Kasumi-1 (cell line): ENCODE data around the gene ACER1.
"Not testable (repeated sequence)": the region's sequence is repeated elsewhere in the genome, so short reads cannot be mapped to it uniquely, and the experiment has no call there.

ENCODE experiments used
- DNase-seq, 2 experiments: peaks; one replicate each; lab custom pipeline; 2025; lab: John Stamatoyannopoulos, UW

The ACER1 gene, protein sequence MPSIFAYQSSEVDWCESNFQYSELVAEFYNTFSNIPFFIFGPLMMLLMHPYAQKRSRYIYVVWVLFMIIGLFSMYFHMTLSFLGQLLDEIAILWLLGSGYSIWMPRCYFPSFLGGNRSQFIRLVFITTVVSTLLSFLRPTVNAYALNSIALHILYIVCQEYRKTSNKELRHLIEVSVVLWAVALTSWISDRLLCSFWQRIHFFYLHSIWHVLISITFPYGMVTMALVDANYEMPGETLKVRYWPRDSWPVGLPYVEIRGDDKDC

DNA sequence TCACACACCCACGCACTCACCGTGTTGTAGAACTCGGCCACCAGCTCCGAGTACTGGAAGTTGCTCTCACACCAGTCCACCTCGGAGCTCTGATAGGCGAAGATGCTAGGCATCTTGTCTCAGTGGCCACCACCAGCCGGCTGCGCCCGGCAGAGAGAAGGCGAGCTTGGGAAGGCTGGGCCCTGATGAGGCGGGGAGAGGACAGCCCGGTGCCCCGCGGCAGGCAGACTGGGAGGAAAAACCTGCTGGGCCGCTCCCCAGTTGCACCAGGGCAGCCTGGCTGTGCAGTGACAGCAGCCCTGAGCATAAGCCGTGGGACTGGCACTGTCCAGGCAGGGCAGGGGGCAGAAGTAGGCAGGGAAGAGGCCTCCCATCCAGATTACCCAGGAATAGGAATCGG, at the start of gene ACER1:
Gene ACER1 (minus strand): TSS at position 174 of the 400 bp plus-strand sequence. CDS start 61 bp downstream, at position 113.
- no peak for DNase-seq

DNA sequence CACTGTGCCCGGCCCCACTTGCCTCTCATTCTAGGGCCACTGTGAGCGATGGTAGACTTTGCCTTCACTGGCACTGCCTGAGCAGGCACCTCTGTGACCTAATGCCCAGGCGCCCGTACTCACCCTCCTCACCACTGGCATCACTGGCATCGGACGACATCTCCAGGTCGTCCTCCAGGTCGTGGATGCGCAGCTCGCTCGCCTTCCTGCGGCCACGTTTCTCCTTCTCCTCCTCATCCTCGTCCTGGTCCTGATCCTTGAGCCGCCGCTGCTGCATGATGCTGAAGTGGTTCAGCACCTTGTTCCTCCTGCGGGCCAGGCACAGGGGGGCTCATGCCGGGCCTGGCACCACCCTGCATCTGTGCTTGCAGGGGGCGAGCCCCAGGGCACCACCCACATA, 49.8 kb upstream of the ACER1 start:
- DNase-seq, result no peak

DNA sequence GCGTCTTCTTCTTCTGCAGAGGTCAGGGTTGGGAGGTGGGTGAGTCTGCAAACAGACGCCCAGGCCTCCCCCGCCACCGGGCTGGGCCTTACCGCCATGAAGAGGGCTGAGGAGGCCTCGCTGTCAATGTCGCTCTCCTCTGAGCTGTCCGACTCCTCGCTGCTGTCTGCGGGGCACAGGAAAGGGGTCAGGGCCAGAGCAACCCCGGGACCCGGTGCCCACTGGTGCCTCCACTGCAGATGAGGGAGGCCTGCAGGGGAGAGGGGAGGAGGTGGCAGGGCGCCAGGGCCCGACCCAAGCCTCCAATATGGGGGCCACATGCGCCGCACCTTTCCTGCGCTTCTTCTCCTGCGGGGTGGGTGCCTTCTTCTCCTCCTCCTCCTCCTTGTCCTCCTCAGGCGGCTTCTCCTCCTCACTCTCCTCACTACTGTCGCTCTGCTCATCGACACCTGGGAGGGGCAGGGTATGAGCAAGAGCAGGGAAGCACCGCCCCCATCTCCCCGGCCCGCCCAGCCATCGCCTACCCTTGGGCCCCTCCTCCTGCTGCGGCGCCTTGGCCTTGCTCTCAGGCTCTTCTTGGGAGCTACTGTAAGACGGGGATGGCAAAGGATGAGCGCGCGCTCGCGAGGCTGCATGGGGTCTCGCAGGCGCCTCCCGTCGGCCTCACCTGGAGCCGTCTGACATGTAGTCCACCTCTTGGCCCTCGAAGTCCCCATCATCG, 47.8 kb upstream of the ACER1 start:
- DNase-seq, result no peak

DNA sequence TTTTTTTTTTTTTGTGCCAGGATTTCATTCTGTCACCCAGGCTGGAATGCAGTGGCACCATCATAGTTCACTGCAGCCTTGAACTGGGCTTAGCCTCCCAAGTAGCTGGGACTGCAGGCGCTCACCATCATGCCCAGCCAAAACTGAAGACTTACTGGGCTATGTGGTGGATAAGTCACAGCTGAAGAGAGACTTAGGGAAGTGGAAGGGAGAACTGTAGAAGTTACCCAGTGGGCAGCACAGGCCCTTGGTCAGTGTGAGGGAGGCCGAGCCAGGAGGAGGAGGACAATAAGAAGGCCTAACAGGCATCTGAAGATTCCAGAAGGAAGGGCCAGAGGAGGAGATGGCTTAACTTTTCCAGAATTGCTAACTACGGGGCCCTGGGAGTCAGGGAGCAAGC, 46.3 kb upstream of the ACER1 start:
- DNase-seq, result no peak

DNA sequence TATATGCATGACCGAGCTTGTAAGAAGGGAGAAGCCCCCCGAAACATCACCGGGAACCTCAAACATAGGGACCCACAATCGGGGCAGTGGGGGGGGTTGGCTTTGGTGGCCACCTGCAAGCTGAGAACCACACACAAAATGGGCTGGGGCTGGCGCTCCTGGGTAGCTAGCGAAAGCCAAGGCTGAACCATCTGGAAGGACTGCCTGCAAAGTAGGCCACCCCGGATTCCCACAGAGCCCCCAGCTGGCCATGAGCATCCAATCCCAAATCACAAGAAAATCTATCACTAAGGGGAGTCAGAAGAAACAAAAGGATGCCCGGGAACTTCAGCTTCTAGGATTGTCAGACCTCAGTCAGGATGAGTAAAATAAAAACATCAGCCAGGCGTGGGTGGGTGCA, 45.1 kb upstream of the ACER1 start:
- DNase-seq, result no peak

DNA sequence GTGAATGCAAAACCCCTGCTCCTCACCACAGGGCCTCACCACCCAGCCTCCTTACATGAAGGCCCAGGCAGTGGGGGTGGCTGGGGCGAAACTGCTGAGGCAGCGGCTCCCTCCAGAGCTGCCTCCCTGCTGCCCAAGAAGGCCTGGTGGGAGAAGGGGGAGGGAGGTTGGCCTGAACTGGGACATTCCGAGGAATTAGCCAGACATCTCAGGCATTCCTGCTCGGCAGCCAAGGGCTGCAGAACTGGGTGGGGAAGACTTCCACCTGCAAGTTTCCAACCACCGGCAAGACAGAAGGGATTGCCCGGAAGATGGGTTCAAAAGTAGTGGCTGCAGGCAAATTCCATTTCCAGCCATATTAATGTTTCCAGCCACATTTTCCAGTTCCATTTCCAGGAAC, 44.6 kb upstream of the ACER1 start:
- no peak for DNase-seq

DNA sequence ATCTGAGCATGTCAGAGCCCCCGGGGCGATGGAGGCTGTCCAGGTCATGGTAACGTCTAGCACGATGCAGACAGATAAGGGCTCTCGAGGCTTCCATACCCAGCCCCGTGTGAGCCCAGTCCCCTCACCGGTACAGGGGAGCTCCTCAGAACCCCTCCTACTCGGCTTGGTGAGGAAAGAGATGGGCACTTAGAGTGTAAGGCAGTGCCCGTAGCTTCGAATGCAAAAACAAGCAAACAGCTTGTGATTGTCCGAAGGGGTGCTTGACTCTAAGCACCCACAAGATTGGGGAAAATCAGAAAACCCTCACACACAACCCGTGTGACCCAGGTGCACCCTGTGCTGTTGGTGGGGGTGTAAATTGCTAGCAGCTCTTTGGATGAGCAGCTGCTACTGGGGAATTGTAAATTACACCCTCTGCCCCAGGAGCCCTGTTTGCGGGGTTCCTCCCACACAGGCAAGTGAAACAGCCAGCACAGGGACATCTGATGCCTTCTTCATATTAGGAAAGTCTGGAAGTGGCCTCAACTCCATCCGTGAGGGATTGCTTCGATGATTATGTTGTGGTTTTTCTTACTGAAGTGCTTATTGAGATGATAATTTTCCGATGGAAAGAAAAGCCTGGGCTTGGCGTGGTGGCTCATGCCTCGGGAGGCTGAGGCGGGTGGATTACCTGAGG, 43.2 kb upstream of the ACER1 start:
- no peak for DNase-seq

DNA sequence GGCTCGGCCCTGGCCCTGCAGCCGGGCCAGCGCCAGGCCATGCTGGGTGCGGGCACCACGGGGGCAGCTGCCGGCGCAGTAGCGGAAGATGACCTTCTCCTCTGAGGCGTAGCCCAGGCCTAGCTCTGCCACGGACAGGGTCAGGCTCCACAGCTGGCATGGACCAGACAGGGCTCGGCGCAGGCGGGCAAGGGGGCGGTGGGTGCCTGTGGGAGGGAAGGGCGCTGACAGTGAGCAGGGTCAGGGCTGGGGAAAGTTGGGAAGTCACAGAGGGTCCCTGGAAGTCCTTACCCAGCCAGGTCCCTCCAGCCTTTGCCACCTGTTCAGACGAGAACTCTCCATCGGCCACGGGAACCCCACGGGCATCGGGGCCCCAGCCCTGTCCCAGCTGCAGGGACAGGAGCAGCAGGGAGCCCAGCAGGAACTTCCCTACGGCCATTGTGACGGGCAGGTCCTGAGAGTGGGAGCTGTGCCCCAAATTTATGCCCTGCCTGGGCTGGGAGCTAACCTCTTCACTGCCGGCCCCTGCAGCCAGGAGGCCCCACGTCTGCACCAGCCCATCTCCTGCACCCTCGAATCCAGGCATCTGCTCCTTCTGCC, 42.1 kb upstream of the ACER1 start, which contains the start of gene PSPN:
Gene PSPN (minus strand): TSS at position 523 of the 600 bp plus-strand sequence. CDS start 84 bp downstream, at position 439.
- no peak for DNase-seq

DNA sequence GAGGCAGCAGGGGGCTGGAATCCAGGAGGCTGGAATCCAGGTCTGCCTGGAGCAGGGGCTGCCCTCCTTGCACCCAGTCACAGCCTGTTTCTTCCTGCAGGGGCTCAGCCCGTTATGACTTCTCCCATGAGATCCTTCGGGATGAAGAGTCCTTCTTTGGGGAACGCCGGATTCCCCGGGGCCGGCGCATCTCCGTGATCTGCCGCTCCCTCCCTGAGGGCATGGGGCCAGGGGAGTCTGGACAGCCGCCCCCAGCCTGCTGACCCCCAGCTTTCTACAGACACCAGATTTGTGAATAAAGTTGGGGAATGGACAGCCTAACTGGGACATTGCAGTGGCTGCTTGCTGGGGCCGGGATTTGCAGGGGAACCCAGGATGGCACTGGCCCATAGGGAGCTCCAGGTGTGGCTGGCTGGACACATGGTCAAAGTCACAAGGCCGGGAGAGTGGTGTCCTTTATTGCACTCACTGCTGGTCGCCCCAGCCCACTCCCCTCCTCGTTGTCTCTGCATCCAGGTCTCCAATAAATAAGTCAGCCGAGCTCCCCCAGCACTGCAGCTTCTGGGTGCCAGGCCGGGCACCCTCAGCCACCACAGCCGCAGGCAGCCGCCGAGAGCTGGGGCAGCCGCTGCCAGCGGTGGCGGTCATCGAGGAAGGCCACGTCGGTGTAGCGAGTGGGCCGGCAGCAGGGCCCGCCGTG, 41.4 kb upstream of the ACER1 start:
- DNase-seq, result no peak

DNA sequence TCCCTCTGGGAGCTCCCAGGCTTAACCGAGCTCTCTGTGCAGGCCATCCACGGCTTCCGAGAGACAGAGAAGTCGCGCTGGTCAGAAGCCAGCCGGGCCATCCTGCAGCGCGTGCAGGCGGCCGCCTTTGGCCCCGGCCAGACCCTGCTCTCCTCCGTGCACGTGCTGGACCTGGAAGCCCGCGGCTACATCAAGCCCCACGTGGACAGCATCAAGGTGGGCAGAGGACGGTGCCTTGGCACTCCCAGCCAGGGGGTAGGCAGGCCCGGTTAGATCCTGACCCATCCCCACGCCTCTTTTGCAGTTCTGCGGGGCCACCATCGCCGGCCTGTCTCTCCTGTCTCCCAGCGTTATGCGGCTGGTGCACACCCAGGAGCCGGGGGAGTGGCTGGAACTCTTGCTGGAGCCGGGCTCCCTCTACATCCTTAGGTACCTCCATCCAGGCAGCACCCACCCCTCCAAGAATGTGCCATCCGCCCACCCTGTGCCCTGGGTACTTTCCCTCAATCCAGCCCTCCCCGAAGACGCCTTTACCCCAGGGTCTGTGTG, 40.8 kb upstream of the ACER1 start:
- DNase-seq, result no peak

DNA sequence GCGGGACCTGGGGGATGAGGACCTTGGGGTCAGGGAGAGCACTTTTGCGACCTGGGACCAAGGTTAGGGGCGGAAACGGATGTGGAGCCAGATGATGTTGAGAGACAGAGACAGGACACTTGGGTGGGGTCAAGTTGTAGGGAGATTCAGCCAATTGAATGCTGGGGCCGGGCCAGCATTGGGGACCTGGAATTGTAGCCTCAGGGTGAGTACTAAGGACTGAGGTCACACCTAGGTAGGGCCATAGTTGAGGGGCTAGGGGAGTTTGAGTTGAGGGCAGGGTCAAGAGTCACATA, 40.3 kb upstream of the ACER1 start:
- peak in 1 of 2 experiments; percentile 35 for DNase-seq

DNA sequence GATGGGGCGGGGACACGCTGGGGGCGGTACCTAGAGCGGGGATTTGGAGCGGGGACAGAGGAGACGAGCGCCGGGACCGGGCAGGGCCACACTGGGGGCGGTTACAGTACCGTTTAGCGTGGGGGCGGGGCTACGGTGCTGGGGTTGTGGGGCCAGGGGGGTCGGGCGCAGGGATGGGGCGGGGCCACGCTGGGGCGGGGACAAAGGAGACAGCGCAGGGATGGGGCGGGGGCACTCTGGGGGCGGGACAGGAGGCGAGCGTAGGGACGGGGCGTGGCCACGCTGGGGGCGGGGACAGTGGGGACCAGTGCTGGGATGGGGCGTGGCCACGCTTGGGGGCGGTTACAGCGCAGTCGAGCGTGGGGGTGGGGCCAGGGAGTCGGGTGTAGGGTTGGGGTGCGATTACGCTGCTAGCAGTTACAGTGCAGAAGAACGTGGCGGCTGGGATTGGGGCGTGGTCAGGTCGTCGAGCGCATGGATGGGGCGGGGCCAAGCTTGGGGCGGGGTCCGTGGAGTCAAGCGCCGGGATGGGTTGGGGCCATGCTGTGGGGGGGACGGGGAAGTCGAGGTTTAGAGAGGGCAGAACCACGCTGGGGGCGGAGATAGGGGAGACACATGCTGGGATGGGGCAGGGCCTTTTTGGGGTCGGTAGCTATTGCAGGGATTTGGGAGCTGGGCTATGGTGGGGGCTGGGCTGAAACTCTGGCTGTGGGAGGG, 39.8 kb upstream of the ACER1 start:
- DNase-seq, result peak; percentile 96 to 97

DNA sequence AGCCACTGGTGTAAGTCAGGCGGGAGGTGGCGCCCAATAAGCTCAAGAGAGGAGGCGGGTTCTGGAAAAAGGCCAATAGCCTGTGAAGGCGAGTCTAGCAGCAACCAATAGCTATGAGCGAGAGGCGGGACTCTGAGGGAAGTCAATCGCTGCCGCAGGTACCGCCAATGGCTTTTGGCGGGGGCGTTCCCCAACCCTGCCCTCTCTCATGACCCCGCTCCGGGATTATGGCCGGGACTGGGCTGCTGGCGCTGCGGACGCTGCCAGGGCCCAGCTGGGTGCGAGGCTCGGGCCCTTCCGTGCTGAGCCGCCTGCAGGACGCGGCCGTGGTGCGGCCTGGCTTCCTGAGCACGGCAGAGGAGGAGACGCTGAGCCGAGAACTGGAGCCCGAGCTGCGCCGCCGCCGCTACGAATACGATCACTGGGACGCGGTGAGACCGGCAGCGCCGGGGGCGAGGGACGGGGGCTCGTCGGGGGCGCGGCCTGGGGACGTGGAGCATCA, 39.2 kb upstream of the ACER1 start, which contains the start of gene ALKBH7:
Gene ALKBH7 (plus strand): TSS at position 201 of the 502 bp plus-strand sequence. CDS start 27 bp downstream, at position 228.
- DNase-seq, result peak; percentile 99

DNA sequence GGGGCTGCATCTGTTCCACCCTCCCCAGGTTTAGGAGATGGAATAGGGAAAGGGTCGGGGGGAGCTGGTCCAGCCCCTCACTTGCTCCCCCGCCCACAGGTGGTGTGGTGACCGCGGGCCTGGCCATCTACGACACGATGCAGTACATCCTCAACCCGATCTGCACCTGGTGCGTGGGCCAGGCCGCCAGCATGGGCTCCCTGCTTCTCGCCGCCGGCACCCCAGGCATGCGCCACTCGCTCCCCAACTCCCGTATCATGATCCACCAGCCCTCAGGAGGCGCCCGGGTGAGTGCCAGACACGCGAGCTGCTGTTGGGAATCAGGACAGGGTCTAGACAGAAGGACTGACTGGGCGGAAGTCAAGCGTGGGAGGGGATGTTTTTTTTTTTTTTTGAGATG, 30.9 kb upstream of the ACER1 start:
- no peak for DNase-seq

DNA sequence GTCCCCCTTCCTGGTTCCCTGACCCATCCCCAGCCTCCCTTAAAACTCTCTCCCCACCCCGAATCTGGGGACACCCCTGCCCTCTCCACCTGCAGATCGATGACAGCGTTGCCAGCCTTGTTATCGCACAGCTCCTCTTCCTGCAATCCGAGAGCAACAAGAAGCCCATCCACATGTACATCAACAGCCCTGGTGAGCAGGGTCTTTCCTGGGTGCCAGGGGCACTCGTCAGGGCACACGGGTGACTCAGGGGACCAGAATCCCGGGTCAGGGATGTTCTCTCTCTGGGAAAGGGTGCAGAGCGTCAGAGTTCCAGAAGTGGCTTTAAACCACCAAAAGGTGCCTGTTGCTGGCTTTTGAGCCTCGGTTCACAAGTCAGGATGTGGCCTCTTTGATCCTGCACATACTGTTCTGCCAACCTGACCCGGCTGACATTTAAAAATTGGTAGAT, 29.0 kb upstream of the ACER1 start:
- DNase-seq, result no peak

DNA sequence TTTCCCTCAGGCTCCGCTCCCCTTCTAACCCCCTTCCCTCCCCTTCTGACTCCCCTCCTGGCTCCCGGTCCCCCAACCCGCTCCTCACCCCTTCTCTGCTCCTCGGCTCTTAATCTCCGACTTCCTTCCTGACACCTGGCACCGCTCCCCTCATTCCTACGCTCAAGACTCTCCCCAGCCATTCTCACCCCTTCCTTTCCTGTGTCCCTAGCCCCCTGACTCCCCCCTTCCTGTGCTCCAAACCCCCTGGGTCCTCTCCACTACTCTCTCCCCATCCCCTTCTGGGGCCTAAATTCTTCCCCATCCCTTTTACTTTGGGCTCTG, 28.6 kb upstream of the ACER1 start:
- peak in 1 of 2 experiments; percentile 8 for DNase-seq

DNA sequence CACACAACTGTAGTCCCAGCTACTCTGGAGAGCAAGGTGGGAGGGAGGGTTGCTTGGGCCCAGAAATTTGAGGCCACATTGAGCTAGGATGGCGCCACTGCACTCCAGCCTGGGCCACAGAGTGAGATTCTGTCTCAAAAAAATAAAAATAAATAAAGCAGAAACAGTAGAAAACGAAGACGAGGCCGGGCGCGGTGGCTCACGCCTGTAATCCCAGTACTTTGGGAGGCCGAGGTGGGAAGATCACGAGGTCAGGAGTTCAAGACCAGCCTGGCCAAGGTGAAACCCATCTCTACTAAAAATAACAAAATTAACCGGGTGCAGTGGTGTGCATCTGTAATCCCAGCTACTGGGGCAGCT, 27.4 kb upstream of the ACER1 start:
- DNase-seq, result not testable (repeated sequence)

DNA sequence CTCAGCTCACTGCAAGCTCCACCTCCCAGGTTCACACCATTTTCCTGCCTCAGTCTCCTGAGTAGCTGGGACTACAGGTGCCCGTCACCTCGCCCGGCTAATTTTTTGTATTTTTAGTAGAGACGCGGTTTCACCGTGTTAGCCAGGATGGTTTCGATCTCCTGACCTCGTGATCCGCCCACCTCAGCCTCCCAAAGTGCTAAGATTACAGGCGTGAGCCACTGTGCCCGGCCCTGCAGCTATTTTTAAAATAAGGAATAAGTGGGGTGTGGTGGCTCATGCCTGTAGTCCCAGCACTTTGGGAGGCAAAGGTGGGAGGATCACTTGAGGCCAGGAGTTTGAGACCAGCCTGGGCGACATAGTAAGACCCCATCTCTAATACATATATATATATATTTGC, 27.0 kb upstream of the ACER1 start:
- not testable (repeated sequence) for DNase-seq

DNA sequence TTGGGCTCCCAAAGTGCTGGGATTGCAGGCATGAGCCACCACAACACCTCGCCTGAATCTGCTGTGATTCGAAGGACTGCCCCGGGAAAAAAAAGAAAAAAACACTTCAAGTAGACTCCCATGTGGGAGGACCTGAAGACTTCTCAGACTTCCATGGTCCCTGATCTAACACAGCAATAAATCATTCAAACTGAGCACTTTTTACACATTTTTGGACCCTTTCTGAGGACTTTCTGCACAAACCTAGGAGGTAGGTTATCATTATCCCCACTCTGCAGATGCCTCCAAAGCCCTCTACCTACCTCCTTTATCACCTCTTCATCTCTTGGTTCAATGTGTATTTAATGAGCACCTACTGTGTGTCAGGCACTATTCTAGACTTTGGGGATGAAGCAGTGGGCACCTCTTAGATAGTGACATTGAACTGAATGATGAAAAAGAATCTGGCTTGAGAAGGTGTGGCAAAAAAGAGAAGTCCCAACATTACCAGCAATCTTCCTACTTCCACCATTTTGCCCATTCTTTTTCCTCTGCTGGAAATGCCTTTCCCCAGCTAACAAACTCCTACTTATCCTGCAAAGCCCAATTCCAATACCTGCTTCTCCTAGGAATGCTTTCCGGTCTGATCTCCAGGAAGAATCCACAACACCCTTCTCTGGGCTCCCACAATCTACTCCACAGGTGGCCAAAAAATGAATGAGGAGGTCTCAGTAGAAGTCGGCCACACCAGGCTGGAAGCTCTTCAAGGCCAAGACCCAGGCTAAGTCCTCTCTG, 26.3 kb upstream of the ACER1 start:
- no peak for DNase-seq

DNA sequence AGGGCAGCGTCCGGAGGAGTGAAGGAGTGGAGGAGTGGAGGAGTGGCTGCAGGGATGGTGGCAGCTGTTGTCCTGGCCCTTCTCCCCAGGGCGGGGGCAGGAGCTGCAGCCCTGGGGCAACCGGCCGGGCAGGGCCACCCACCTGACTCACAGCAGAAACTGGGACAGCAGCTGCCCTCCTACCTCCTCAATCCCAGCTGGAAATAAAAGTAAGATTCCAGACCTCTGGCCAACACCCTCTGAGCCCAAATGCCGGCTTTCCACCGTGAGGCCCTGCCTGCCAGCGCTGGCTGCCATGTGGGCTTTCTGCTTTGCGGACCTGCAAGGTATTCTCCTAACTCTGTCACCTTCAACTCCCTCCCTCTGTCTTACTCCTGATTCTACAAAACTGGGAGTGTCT, 24.6 kb upstream of the ACER1 start:
- DNase-seq, result no peak
